SH-SY5Y (cell line): ENCODE measurements around the gene NKRF.

Source experiments
- GATA2 ChIP-seq: IDR thresholded peaks from 2 replicates; pipeline ENCODE4 v1.6.1; 2011; ENCODE audit warnings: mild to moderate bottlenecking, low read depth, low read length
- GATA3 ChIP-seq: IDR thresholded peaks from 2 replicates; pipeline ENCODE4 v1.6.1; 2011; ENCODE audit warnings: low read depth, mild to moderate bottlenecking, low read length, moderate library complexity

DNA sequence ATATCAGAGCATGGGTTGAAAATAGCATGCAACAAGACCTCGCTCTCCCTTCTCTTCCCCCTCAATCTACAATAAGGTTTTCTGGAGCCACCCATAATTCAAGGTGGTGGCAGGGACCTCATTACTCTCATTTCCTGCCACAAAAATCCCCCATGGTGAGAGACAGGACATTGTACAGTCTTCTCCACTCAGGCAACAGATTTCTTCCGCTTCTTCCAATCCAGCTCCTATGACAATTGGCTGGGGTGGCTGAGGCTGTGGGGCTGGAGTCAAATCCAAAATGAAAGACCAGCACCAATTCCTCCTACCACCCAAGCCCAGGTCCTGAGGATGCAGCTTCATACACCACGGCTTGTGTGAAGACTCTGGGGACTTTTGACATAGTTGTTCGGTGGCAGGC lies 40.3 kb upstream of the NKRF start:
- TF ChIP-seq GATA2: no peak
- no peak for TF ChIP-seq GATA3
